GM21619 (cell line): ENCODE data around the gene HSD17B2.
"Not testable (repeated sequence)": the region's sequence is repeated elsewhere in the genome, so short reads cannot be mapped to it uniquely, and the experiment has no call there.

ENCODE experiments used
- ATAC-seq: cut with Tn5 transposase; IDR thresholded peaks from one replicate; pipeline ENCODE4 v1.9.1; 2021; ENCODE audit not compliant: unreplicated experiment

HSD17B2 gene, protein sequence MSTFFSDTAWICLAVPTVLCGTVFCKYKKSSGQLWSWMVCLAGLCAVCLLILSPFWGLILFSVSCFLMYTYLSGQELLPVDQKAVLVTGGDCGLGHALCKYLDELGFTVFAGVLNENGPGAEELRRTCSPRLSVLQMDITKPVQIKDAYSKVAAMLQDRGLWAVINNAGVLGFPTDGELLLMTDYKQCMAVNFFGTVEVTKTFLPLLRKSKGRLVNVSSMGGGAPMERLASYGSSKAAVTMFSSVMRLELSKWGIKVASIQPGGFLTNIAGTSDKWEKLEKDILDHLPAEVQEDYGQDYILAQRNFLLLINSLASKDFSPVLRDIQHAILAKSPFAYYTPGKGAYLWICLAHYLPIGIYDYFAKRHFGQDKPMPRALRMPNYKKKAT

DNA sequence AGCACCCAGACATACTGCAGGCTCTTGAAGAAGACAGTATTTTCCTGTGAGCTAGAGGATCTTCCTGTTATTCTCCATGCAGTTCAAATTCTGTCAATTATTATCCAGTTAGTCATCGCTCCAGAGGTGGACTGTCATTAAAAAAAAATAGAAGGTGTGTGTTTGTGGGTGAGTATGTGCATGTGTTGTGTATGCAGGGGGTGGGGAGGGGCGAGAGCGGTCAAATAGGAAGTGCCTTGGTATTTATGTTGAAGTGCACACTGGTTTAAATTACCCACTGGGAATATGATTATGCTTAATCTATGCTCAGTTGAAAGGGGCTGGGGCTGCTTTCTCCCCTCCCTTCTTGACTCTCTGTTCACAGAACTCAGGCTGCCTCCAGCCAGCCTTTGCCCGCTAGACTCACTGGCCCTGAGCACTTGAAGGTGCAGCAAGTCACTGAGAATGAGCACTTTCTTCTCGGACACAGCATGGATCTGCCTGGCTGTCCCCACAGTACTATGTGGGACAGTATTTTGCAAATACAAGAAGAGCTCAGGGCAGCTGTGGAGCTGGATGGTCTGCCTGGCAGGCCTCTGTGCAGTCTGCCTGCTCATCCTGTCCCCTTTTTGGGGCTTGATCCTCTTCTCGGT is at the start of gene HSD17B2:
TSS of gene HSD17B2 (plus strand) at position 273 of the 632 bp plus-strand sequence. CDS start at position 445, 172 bp downstream.
- no peak for ATAC-seq

DNA sequence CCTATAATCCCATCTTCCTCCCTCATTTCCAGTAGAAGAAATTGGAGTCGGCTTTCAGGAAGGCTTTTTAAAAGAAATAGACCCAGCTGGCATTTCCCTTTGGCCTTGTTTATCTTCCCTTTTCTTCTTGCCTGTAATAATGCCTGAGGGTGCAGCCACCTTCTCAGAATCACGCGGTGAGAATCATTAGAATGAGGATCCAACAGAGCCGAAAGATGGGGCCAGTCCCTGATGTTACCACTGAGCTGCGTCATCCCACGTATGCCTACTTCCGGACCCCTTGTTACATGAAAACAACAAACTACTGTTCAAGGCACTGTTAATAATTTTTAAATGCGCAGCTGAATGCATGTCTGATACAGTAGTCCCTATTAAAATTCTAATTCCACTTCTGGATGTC is 47.9 kb upstream of the HSD17B2 start:
- no peak for ATAC-seq

DNA sequence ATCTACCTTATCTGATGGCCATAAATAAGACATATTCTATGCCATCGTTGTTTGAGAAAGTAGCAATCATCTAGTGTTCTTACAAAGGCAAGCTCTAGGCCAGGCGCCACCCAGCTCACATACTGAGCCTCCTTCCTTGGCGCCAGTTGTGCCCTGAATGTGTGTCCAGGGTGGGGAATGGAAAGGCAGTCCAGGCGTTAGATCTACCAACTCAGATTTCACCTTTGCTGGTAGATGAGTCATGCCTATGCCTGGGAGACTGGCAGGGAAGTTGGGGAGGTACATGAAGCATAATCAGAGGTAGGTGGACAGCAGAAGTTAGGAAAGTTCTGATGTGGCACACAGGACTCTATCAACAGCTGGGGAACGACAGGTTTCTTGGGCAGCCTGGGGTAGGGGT is 47.3 kb upstream of the HSD17B2 start:
- ATAC-seq: no peak

DNA sequence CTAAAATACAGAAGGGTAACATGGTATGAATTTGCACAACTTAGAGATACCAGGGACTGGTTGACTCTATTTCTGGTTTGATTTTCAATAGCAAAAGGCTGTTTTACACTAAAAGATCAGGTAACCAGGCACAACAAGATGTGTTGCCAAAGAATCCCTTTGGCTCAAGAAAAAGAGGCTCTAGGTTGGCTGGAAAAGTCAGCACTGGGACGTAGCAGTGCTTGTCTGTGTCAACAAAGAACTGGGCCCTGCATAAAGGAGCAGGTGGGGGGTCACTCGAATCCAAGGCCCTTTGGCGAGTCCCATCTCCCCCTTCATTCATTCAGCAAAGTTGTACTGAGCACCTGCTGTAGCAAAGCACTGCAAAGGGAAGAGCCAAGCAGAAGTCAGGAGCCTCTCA is 42.2 kb upstream of the HSD17B2 start:
- ATAC-seq: no peak

DNA sequence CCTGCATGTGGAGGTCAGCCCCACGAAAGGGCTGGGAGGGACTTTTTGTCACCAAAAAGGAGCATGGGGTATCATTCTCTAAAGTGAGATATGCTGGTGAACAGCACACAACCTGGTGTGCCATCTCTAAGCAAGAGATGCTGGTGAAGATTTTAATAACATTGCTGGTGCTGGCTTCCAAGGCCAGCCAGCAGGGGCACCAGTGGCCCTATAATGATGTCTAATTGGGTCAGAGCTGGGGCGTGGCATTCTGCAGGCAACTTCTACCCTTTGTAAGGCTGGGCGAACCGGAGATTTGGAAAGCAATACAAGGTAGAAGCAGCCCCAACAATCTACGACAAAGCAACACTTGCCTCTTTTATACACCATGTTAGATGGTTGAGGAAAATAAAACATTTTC is 40.6 kb upstream of the HSD17B2 start:
- no peak for ATAC-seq

DNA sequence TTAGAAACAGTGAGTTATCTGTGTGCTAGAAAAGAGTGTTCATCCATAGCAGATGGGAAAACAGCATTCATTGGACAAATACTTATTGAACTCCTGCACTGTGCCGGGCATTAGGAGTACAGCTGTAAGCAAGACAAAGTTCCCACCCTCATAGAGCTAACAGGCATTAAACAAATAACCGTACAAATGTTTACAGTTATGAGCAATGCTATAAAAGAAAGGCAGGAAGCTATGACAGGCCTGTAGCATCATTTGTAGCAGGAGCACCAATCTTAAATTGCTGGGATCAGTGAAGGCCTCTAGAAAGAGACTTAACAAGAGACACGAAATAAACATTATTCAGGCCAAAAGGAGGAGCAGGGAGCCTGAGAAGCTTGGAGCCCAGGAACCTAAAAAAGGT is 39.4 kb upstream of the HSD17B2 start:
- ATAC-seq: no peak

DNA sequence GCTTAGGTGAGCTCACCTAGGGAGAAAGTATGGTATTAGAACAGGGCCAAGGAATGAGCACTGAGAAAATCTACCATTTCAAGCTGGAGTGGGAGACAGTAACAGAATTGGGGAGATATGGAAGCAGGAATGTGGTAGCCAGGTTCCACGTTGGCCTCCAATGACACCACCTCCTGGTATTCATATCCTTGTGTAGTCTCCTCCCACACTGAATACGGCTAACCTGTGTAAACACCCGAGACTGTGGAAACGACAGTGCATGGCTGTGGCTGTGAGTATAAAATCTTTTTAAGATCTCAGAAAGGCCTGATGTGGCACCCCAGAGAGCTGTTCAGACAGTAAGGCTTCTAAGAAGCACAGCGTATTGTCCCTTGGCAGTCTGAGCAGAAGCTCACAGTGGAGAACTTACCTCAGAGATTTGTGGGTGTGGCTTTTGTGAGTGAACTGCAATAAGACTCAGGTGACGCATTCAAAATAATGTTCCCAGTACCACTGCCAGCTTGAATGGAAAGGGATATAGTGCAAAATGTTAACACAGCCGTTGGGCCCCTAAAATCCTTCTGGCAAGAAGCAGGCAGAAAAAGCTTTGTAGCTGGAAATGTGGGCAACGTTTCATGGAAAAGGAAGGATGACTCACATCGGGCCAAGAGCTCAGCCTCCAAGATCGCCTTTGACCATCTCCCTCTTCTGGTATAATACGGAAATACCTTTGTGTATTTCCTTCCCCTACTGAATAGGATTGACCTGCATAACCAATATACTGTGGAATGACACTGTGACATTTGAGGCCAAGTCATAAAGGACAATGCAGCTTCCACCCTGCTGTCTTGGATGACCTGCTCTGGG is 38.2 kb upstream of the HSD17B2 start:
- no peak for ATAC-seq

DNA sequence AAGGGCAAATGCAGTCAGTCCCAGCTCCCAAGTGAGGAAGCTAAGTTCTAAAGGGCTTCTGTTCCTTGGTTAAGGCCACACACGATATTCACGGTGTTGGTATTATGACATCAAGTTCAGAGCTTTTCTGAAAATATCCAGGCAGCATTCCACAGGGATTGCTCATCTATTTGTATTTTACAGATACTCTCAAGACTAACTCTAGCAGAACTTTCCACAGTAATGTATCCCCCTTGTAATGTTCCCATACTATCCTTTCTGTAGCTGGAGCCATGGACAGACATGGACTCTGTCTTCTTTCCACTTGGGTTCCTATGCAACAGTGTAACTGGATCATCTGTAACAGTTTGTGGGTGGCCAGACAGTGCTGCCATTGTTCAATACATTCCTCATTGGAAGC is 37.3 kb upstream of the HSD17B2 start:
- ATAC-seq: no peak

DNA sequence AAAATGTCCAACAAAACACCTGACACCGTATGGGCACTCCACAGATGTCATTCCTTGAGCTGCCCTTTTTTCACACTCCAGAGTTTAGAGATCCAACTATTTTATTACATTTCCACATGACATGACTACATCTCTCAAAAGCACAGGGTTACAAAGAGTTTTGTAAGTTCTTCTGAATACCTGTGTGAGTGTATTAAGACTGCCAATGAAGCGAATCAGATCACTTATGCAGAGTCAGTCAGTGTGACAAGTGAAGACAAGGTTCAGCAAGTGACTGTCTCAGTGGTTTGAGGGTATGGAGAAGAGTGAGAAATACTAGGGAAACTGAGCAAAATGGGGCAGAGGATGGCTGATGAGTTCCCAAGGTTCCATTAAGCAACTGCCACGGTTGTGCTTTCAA is 32.2 kb upstream of the HSD17B2 start:
- no peak for ATAC-seq

DNA sequence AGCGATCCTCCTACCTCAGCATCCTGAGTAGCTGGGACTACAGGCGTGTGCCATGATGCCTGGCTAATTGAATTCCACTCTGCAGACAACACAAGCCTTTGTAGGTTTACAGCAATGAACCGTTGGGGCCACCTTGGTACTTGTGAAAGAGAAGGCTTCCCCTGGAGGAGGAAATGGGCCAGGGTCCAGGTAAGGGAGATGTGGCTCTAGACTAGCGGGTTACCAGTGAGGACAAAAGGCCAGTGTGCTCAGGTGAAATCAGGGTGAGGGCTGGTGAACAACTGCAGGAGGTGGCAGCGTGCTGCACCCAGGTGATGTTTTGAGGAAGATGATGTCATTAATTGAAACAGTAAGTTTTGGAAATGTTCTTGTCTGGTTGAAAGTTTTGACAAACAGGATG is 30.5 kb upstream of the HSD17B2 start:
- ATAC-seq: no peak

DNA sequence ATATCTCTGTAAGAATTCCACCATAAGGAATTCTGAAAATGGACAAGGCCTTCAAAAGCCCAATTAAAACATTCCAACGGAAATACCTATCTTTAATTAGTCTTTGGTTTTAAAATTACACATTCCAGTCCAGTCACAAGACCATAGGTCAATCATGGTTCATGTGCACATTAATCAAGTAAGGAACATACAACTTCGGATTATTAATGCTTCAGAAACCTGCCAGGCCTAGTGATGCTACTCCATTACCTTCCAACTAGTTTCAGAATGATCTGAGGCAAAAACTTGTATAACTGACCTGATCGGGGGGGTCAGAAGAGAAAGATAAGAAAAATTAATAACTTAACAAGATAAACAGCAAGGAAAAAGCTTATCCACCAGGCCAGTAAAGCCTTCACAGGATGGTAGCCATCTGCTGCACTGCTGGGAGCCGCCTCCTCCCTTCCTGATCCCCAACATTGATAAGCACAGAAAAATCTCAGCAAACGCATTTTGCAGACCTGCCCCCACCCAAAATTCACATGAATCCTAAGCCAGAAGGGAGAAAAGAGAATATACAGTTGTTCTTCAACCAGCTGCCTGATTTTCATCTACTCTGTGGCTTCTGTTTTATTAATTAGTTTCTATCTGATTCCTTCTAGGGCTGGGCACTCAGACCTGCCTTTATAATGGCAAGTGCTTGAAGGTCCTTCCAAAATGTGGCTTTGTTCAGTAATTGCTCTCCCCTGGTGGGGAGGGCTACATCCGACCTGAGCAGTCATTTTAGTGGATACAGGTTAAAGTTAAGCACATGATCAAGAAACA is 29.8 kb upstream of the HSD17B2 start:
- no peak for ATAC-seq

DNA sequence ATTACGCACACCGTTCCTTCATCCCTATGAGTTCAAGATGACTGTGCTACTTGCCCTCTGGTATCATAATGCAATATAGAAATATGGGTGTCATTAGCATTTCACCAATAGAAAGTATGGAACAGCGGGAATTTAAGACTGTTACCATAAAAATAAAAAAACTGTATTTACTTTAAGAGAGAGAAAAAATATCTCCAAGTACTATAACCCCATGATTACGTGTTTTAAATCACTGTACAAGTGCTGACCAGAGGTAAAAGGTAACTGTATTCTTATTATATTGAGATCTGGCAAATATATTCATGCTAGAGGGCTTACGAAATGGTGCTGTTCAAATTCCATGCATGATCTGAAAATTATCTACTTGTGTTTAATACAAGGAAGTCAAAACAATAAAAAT is 29.0 kb upstream of the HSD17B2 start:
- no peak for ATAC-seq

DNA sequence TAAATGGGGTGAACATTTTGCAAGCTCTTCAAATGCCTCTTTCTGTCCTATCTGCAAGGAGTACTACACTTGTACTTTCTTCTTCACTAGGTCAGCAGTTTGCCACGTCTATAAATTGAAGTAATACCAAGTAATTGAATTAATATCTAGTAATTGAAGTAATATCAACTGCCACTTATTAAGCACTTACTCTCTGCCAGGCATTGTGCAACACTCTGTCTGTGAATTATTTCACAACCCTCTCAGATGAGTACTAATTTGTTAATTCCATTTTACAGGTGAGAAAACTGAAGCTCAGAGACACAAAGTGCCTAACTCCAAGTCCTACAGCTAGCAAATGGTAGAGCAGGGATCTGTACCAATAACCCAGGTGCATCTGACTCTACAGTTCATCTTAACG is 27.9 kb upstream of the HSD17B2 start:
- no peak for ATAC-seq

DNA sequence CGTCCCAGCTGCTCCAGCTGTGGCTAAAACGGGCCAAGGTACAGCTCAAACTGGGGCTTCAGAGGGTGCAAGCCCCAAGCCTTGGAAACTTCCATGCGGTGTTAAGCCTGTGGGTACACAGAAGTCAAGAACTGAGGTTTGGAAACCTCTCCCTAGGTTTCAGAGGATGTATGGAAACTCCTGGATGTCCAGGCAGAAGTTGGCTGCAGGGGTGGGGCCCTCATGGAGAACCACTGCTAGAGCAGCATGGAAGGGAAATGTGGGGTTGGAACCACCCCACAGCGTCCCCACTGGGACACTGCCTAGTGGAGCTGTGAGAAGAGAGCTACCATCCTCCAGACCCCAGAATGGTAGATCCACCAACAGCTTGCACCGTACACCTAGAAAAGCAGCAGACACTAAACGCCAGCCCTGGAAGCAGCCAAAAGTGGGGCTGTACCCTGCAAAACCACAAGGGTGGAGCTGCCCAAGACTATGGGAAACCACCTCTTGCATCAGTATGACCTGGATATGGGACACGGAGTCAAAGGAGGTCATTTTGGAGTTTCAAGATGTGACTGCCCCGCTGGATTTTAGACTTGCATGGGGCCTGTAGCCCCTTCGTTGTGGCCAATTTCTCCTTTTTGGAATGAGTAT is 26.0 kb upstream of the HSD17B2 start:
- ATAC-seq: no peak

DNA sequence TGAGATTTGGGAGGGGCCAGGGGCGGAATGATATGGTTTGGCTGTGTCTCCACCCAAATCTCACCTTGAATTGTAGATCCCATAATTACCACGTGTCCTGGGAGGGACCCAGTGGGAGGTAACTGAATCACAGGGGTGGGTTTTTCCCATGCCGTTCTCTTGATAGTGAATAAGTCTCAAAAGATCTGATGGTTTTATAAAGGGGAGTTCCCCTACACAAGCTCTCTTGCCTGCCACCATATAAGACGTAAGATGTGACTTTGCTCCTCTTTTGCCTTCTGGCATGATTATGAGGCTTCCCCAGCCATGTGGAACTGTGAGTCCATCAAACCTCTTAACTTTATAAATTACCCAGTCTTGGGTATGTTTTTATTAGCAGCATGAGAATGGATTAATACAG is 25.3 kb upstream of the HSD17B2 start:
- ATAC-seq: not testable (repeated sequence)

DNA sequence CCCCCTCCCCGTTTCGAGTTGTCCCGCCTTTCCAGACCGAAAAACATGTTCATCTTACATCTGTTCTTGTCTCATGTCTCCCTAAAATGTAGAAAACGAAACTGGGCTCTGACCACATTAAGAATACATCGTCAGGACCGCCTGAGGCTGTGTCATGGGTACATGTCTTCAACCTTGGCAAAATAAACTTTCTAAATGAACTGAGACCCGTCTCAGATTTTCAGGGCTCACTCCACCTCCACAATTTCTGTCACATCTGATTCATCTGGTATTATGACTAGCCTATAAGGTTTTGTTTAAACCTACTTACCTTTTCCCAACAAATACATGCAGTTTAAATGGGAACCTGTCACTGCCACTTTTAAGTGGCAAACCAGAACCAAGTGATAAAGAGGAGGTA is 24.4 kb upstream of the HSD17B2 start:
- ATAC-seq: no peak

DNA sequence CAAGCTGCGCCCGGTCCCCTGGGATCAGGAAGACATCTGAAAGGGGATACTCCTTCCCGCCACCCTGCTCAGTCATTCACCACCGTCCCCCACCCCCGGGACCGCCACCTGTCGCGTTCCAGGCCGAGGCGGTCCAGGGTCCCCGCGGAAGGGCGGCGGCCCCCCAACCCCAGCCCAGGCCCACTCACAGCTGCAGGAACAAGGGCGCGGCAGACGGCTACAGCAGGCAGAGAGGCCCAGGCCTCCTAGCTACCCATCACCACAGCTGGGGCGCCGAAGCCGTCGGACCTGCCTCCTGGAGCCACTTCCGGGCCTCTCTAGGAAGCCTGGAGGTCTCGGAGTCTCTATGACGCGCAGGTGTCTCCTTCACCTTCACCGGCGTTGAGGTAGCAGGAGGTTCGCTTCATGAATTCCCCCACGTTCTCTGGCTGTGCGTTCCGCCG is 23.8 kb upstream of the HSD17B2 start, which contains the start of gene SDR42E1:
TSS of gene SDR42E1 (minus strand) at position 272 of the 443 bp plus-strand sequence. CDS start 10,612 bp downstream, outside the sequence.
- ATAC-seq: peak; percentile 98

DNA sequence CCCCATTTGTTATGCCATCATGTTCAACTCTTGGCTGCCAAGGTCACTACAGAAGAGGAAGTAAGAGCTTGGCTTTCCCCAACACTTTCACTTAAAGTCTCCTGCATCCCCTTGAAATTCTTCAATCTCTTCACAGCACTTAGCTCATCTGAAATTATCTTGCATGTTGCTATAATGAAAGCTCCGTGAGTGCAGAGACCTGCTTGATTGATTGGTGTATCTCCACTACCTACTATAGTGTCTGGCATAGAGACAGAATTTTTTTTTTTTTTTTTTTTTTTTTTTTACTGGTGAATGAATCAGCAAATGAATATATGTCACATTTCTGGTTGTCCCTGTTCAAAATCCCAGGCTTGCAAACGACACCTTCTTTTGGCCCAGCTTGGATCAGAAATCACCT is 21.9 kb upstream of the HSD17B2 start:
- ATAC-seq: no peak

DNA sequence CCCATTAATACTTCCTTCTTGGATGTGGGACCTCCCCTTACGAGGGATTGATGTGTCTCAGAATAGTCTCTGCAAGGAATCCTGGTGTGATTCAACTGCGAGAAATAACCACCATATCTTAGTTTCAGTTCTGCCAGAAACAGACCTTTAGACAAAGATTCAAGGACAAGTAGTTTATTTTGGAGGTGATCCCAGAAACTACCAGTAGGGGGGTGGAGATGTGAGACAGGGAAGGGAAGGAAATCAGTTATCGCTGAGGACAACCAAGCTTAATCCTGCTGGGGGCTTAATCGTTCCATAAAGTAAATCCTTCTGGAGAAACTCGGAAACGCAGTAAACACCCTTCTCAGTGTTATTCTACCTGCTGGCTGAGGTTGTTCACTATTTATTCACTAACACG is 18.8 kb upstream of the HSD17B2 start:
- no peak for ATAC-seq

DNA sequence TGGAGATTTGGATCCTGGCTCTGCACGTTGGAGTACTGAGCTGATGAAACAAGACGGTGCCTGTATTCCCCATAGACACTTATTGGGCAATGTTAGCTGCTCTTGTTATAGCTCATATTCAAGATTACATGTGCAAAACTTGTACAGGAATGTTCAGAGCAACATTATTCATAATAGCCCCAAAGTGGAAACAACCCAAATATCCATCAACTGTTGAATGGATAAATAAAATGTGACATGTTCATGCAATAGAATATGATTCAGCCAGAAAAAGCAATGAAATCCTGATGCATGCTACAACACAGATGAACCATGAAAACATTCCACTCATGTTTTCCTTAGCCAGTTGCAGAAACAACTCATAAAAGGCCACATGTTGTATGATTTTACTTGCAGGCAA is 18.1 kb upstream of the HSD17B2 start:
- no peak for ATAC-seq
